Erythroblast (primary cell): ENCODE measurements around the gene IDS.

ENCODE experiments used
- GATA1 ChIP-seq: IDR thresholded peaks from 2 replicates; pipeline ENCODE4 v1.6.1; 2011; ENCODE audit warnings: low read depth, mild to moderate bottlenecking, control low read depth, low read length, moderate library complexity
- POLR2A ChIP-seq: IDR thresholded peaks from 2 replicates; pipeline ENCODE4 v1.6.1; 2011; ENCODE audit warnings: mild to moderate bottlenecking, low read length

DNA sequence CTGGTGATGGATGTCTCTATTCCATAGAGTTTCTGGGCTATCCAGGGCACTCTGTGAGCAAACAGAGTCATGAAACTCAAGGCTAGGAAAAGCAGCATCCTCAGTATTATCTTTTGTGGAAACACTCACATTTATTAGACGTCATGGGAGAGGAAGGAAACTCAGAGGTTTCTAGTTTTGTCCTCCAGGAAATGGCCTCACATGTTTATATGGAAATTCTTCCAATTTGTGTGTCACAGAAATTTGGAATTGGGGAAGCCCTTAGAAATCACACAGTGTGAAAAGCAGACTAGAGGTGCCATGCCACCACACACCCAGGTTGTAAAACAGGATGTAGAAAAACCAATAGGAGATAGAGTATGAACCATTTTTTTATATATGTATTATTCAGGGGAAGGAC, 31.1 kb downstream of the IDS start:
- TF ChIP-seq POLR2A (no peak), GATA1 (no peak)
